Stimulated activated CD4-positive, alpha-beta T cell treated with anti-CD3 and anti-CD28 coated beads, Interleukin-12 subunit alpha, Interleukin-12 subunit beta, amount 100 ng/mL, for 48 hours (primary cell): ENCODE measurements around the gene FARS2.
A peak's percentile ranks its signal among the peaks of the same experiment; 100 is the strongest.

ENCODE experiments used
- DNase-seq, 3 donors: peaks; one replicate each; pipeline ENCODE4 v3.0.0-alpha.2; 2020; ENCODE audit warnings: low read depth in 2 of 3, low spot score in 1 of 3

The FARS2 gene

GRCh38 chr6:5497896-5498578, 236.7 kb downstream of the FARS2 start:
- DNase-seq, result no peak

- DNase-seq, result no peak
Observed at GRCh38 chr6:5498579-5498899, 237.2 kb downstream of the FARS2 start.

GRCh38 chr6:5499644-5500306, 238.5 kb downstream of the FARS2 start:
- no peak for DNase-seq

GRCh38 chr6:5501837-5502236, 240.5 kb downstream of the FARS2 start:
- DNase-seq, result no peak

- no peak for DNase-seq
Observed at GRCh38 chr6:5504078-5504477, 242.8 kb downstream of the FARS2 start.

- DNase-seq, result no peak
Observed at GRCh38 chr6:5506149-5506548, 244.8 kb downstream of the FARS2 start.

GRCh38 chr6:5506597-5506996, 245.3 kb downstream of the FARS2 start:
- DNase-seq, result no peak

GRCh38 chr6:5507131-5507681, 245.9 kb downstream of the FARS2 start:
- DNase-seq, result no peak

GRCh38 chr6:5509106-5509505, 247.8 kb downstream of the FARS2 start:
- DNase-seq, result no peak

GRCh38 chr6:5510331-5511133, 249.2 kb downstream of the FARS2 start:
- no peak for DNase-seq

GRCh38 chr6:5511954-5512353, 250.6 kb downstream of the FARS2 start:
- DNase-seq, result no peak

GRCh38 chr6:5512422-5512821, 251.1 kb downstream of the FARS2 start:
- DNase-seq, result no peak

GRCh38 chr6:5513408-5513807, 252.1 kb downstream of the FARS2 start:
- no peak for DNase-seq

- DNase-seq, result no peak
Observed at GRCh38 chr6:5514353-5514752, 253.0 kb downstream of the FARS2 start.

GRCh38 chr6:5515200-5515599, 253.9 kb downstream of the FARS2 start:
- no peak for DNase-seq

GRCh38 chr6:5516036-5516435, 254.7 kb downstream of the FARS2 start:
- no peak for DNase-seq

- peak; percentile 16 to 37 (median 24) for DNase-seq
Observed at GRCh38 chr6:5517796-5518195, 256.5 kb downstream of the FARS2 start.

- no peak for DNase-seq
Observed at GRCh38 chr6:5518936-5519491, 257.7 kb downstream of the FARS2 start.

GRCh38 chr6:5520796-5521195, 259.5 kb downstream of the FARS2 start:
- no peak for DNase-seq

GRCh38 chr6:5521322-5521721, 260.0 kb downstream of the FARS2 start:
- DNase-seq, result no peak

- no peak for DNase-seq
Observed at GRCh38 chr6:5522147-5522546, 260.8 kb downstream of the FARS2 start.

GRCh38 chr6:5524110-5524509, 262.8 kb downstream of the FARS2 start:
- no peak for DNase-seq
